NOMO-1 (cell line): ENCODE data around the gene AIFM1.
"Not testable (repeated sequence)": the region's sequence is repeated elsewhere in the genome, so short reads cannot be mapped to it uniquely, and the experiment has no call there.

Experiments
- DNase-seq, 2 experiments: peaks; one replicate each; lab custom pipeline; 2025; ENCODE audit not compliant: unreplicated experiment in 2 of 2; lab: John Stamatoyannopoulos, UW

The AIFM1 gene

GRCh38 chrX:130120746-130121504 lies 44.7 kb downstream of the AIFM1 start:
- DNase-seq: peak; percentile 46 to 48

DNA sequence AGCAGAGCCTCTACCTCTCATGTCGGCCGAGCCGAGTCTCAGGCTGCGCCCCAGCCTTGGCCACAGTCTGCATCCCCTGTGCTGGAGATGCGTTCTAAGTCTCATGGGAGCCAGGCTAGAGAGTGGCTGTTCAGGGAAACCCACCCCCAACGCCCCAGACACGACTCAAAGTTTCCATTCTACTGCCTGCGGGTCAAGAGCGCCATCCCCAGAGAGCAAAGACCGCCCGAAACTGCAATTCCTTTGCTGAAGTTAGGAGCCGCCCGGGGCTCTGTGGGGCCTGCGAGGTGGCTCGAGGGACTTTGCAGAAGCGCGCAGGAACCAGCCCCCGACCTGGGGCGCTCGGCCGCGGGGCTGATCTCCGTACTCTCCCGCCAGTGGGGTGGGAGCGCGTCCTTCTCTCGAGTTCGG lies 45.3 kb downstream of the AIFM1 start:
- peak in 1 of 2 experiments; percentile 48 for DNase-seq

DNA sequence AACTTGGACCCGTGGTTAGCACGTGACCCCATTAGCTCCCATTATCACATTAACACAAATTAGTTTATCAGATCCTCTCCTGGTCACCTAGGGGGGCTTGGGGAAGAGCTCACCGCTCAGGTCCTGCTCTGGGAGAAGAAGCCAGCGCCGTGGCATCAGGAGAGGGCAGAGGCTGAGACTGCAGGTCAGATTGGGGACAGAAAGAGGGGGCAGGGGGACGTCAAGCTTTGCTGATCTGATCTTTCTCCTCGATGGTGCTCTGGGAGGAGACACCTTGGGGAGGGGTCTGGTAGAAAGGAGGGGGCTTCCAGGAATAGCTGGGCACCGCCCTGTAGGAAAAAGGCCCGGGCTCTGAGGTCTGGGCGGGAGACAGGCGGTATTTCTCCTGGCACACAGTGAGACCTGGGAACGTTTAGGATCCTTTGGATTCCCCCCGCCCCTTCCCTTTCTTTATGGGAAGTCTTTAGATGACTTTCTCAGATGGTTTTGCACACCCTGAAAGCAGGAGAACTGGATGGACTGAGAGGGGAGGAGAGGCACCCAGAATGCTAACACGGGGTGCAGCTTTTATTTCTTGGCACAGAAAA lies 46.2 kb downstream of the AIFM1 start:
- no peak for DNase-seq

- DNase-seq: no peak
These were observed 47.0 kb downstream of the AIFM1 start for GRCh38 chrX:130118441-130119311.

DNA sequence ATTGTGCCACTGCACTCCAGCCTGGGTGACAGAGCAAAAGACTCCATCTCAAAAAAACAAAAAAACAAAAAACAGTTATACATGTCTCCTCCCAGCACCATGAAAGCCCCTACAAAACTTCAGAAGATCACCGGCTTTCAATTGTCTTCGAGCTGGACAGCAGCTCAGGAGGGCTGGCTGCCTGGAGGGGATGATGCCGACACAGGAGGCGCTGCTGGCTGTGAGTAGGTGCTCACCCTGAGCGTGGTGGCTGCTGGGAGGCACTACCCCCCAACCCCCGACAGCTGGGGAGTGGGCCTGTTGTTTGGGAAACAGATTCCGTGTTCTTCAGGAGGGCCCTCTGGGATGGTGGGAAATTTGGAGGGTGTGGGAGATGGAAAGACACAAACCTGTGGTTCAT lies 48.5 kb downstream of the AIFM1 start:
- DNase-seq: no peak

- not testable (repeated sequence) for DNase-seq
These were observed 50.3 kb downstream of the AIFM1 start for GRCh38 chrX:130115119-130115885.

DNA sequence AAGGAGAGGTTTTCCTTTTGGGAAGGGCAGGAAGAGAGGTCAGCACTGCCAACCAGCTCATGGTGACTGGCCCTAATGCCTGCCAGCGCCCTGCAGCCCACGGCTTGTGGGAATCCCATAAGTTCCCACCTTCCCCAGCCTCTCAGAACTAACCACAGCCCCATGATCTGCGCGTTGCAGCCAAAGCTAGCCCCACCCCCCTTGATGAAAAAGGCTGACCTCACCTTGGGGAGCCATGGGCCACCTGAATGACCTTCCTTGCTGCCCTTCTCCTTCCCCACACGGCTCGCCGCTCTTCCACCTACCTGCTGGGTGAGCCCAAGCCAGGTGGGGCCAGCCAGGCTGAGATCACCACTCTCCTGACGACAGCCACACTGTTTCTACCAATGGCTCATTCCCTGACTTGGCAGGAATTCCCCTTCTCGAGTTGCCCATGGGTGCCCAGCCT lies 51.5 kb downstream of the AIFM1 start:
- no peak for DNase-seq

- no peak for DNase-seq
These were observed 54.2 kb downstream of the AIFM1 start for GRCh38 chrX:130111220-130112154.

DNA sequence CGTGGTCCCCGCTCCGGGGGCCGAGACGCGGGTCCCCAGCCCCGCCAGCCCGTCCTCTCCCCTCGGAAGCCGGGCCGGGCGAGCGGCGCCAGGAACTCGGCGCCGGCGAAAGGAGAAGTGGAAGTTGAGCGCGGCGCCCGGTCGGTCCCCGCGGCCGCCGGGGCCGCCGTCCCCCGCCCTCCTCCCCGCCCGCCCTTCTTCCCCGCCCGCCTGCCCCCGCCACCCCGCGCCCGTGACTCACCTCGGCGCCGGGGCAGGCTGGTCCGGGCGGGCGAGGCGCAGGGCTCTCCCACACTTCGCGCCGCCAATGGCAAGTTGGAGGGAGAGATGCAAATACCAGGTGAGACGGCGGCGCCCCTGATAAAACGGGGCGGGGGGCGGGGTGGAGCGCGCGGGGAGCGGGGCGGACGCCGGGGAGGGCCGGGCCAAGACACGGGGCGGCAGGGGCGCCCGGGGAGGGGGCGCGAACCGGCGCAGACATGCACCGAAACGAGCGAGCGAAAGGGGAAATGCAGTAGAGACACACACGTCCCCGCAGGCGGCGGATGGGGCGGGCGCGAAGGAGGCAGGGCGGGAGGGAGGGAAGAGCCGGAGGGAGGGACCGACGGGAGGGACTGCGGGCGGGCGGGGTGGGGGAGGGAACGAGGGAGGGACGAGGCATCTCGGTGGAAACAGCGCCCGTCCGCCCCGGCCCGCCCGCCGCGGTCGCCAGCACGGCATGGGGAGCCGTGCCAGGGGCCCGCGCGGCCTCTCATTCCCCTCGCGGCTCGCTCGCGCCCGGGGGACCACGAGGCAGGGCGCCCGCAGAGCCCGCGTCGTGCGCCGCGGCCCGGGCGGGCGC lies 55.0 kb downstream of the AIFM1 start, which contains the start of gene ELF4:
Gene ELF4 (minus strand): TSS at position 119 of the 841 bp plus-strand sequence. CDS start 29,167 bp downstream, outside the sequence.
- peak; percentile 44 to 75 for DNase-seq

GRCh38 chrX:130109429-130110378 lies 55.9 kb downstream of the AIFM1 start:
- no peak for DNase-seq

GRCh38 chrX:130108647-130109428 lies 56.8 kb downstream of the AIFM1 start:
- DNase-seq: peak; percentile 75 to 79

DNA sequence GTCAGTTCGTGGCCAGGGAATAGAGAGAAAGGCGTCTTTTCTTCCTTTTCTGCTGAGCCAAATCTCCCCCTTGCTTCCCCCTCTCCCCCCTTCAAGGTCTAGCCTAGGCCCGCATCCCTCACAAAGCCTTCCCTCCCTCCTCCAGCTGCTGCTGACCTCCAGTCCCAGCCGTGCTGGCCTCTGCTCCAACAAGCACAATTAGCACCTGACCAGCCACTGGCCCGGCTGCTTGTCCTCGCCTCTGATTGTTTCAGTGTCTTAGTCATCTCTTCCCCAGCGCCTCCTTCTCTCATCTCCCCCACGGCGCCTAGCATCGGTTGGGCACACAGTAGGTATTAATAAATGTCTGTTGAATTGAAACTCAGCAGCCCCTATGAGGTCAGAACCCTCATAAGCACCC lies 59.6 kb downstream of the AIFM1 start:
- no peak for DNase-seq

- DNase-seq: no peak
These were observed 60.4 kb downstream of the AIFM1 start for GRCh38 chrX:130105244-130105643.

- DNase-seq: no peak
These were observed 62.0 kb downstream of the AIFM1 start for GRCh38 chrX:130103605-130104004.

DNA sequence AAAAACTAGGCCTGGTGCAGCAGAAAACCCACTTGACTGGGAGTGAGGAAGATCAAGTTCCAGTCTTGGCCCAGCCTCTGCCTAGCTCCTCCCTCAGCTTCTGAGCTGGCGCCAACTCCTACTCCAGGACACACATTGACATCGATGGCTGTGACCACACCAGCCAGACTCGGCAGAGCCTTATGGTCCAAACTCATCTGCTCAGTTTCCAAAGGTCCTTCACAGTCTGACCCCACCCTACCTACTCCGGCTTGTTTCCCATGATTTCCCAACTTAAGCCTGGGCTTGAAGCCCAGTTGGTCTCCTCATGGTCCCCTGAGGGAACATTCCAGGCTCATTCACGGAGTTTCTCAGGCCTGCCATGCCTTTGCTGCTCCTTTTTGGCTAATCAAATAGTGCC lies 65.5 kb downstream of the AIFM1 start:
- DNase-seq: no peak

- DNase-seq: no peak
These were observed 67.5 kb downstream of the AIFM1 start for GRCh38 chrX:130098210-130098552.
